ENCODE results near the gene GIPC1. TPM values are rescaled to one million over a fixed set of nuclear protein-coding genes. Genes with fewer than 3 reads are reported as not detected.

The GIPC1 gene
- total and polyA plus RNA-seq, 12 donors = 26.6 to 107 (median 64.3) TPM

GRCh38 chr19:14433554-14434501, 62.1 kb downstream of the GIPC1 start:
- peak in 6 of 7 donors; percentile 36 to 72 (median 42) for DNase-seq
- 0 to 3% (median 2%) methylated on average over 4 to 52 of the region's 52 CpGs for WGBS, 4 donors
- no peaks in the 10 kb centered on the region for H3K9me3 ChIP-seq (replicated peaks in 1 of 3)
- H3K4me1 ChIP-seq (replicated peaks in 1 of 2) = peaks cover 25 to 38% of the 10 kb centered on the region in 2 donors
- no peaks in the 10 kb centered on the region for H3K36me3 ChIP-seq (replicated peaks in 1 of 2)
- TF ChIP-seq POLR2A (IDR thresholded peaks at IDR 0.05) = no peak
- TF ChIP-seq, protein P1, sequence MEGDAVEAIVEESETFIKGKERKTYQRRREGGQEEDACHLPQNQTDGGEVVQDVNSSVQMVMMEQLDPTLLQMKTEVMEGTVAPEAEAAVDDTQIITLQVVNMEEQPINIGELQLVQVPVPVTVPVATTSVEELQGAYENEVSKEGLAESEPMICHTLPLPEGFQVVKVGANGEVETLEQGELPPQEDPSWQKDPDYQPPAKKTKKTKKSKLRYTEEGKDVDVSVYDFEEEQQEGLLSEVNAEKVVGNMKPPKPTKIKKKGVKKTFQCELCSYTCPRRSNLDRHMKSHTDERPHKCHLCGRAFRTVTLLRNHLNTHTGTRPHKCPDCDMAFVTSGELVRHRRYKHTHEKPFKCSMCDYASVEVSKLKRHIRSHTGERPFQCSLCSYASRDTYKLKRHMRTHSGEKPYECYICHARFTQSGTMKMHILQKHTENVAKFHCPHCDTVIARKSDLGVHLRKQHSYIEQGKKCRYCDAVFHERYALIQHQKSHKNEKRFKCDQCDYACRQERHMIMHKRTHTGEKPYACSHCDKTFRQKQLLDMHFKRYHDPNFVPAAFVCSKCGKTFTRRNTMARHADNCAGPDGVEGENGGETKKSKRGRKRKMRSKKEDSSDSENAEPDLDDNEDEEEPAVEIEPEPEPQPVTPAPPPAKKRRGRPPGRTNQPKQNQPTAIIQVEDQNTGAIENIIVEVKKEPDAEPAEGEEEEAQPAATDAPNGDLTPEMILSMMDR (IDR thresholded peaks at IDR 0.05) = no peak
- H3K27ac ChIP-seq = peak overlapping the region; percentile 48 to 94 (median 80)
- no peaks in the 10 kb centered on the region for H3K27me3 ChIP-seq
- peak overlapping the region; percentile 22 to 90 (median 53) for H3K4me3 ChIP-seq
- intact Hi-C loops (cut with DNase I) = loop anchor here in 1 of 2 donors (5.0 kb wide), 1 partner anchor 38 kb away; no protein-coding TSS in a partner anchor

GRCh38 chr19:14432791-14433553, 63.0 kb downstream of the GIPC1 start, which contains the start of gene PKN1:
Gene PKN1 (plus strand): TSS chr19:14433306. CDS start chr19:14433522, 216 bp downstream.
- H3K4me1 ChIP-seq (replicated peaks in 1 of 2) = peaks cover 17 to 34% of the 10 kb centered on the region in 2 donors
- peak within 1 kb of the TSS; percentile 48 to 94 (median 80) for H3K27ac ChIP-seq
- no peak for TF ChIP-seq POLR2A (IDR thresholded peaks at IDR 0.05)
- TF ChIP-seq, protein P1 (IDR thresholded peaks at IDR 0.05) = peak in 1 of 6 experiments; percentile 21
- DNase-seq = peak in 3 of 7 donors; percentile 50 to 64 (median 52)
- intact Hi-C loops (cut with DNase I) = loop anchor here in 1 of 2 donors (5.0 kb wide), 1 partner anchor 39 kb away; no protein-coding TSS in a partner anchor
- H3K9me3 ChIP-seq (replicated peaks in 1 of 3) = no peaks in the 10 kb centered on the region
- H3K36me3 ChIP-seq (replicated peaks in 1 of 2) = no peaks in the 10 kb centered on the region
- peak within 1 kb of the TSS; percentile 22 to 90 (median 53) for H3K4me3 ChIP-seq
- 1 to 7% (median 3%) methylated on average over 12 to 84 of the region's 85 CpGs for WGBS, 4 donors
- no peaks in the 10 kb centered on the region for H3K27me3 ChIP-seq

DNA sequence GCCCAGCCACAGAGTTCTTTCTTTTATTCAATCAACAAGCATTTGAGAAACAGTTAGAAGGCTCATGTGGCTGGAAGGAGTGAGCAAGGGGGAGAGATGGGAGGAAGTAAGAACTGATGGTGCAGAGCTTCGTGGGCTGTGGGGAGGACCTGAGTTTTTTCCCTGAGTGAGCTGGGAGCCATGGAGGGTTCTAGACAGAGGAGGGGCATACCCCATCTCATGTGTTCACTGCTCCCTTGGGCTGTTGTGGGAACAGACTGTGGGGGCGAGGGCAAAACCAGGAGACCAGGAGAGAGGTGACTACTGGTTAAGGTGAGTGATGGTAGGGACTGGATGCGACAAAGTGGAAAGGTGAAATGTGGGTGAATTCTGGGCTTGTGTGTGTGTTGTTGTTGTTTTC, 65.2 kb downstream of the GIPC1 start:
- Histone ChIP-seq H3K27me3 (no peaks in the 10 kb centered on the region), H3K4me3 (no peak overlapping the region), H3K9me3 (replicated peaks in 1 of 3) (no peaks in the 10 kb centered on the region), H3K4me1 (replicated peaks in 1 of 2) (peaks cover 17 to 30% of the 10 kb centered on the region in 2 donors), H3K36me3 (replicated peaks in 1 of 2) (no peaks in the 10 kb centered on the region), H3K27ac (no peak overlapping the region)
- no peak for DNase-seq
- TF ChIP-seq, protein P1 (IDR thresholded peaks at IDR 0.05) = no peak
- no peak for TF ChIP-seq POLR2A (IDR thresholded peaks at IDR 0.05)
- intact Hi-C loops (cut with DNase I) = loop anchor here in 1 of 2 donors (5.0 kb wide), 1 partner anchor 42 kb away; no protein-coding TSS in a partner anchor
- 76 to 79% (median 78%) methylated on average over 3 of the region's 3 CpGs for WGBS, 4 donors

Measured in adrenal gland (tissue), 12 donors.